Lower leg skin (tissue), 4 donors: ENCODE data around the gene FMNL2. TPM values are rescaled to one million over a fixed set of nuclear protein-coding genes. Genes with fewer than 3 reads are reported as not detected.

Source experiments
- DNase-seq, 2 donors: peaks; one replicate each; pipeline ENCODE4 v3.0.0-alpha.2; 2019; ENCODE audit warnings: low spot score in 2 of 2
- H3K4me3 ChIP-seq: fragments of 200-600 bp; sonication (generic); 2 replicates; pipeline ENCODE4 v1.5.1; 2017; ENCODE audit warnings: mild to moderate bottlenecking, low read depth; ENCODE audit not compliant: poor library complexity, severe bottlenecking
- CTCF ChIP-seq, 3 donors: fragments of 450-650 bp; IDR thresholded peaks; one replicate each; pipeline ENCODE4 v1.5.1; 2016; ENCODE audit warnings: antibody characterized with exemption in 3 of 3, mild to moderate bottlenecking in 3 of 3, moderate library complexity in 2 of 3
- POLR2A ChIP-seq, 2 donors: fragments of 450-650 bp; IDR thresholded peaks; one replicate each; pipeline ENCODE4 v1.6.1; 2016 to 2017; ENCODE audit warnings: antibody characterized with exemption in 2 of 2, mild to moderate bottlenecking in 1 of 2, moderate library complexity in 1 of 2
- WGBS, 2 donors: methylation state at CpG; one replicate each; pipeline ENCODE4 v1.1.5; 2018; 5-methylcytosine and 5-hydroxymethylcytosine counted together
- intact Hi-C: fragments of 100-400 bp; cut with DNase I; formaldehyde crosslinking; loops from one replicate; pipeline ENCODE4 v1.15.0; 2023; ENCODE audit warnings: low total_unique reads
- total RNA-seq, 4 donors: library from RNA; depleted of rRNA; stranded (reverse); fragments of >200 nt; gene quantifications; one replicate each; pipeline ENCODE4 v1.1.0, GENCODE V29; 2016

Gene FMNL2
- total RNA-seq, 4 donors from 2014 or later: 9.6 to 18.3 (median 12.9) TPM

- DNase-seq: no peak
- no peak overlapping the region for H3K4me3 ChIP-seq
- intact Hi-C loops: no loop called here
- TF ChIP-seq CTCF (IDR thresholded peaks at IDR 0.05) (no peak), POLR2A (IDR thresholded peaks at IDR 0.05) (no peak)
Measured at GRCh38 chr2:152475982-152476381, 141.0 kb downstream of the FMNL2 start.

DNA sequence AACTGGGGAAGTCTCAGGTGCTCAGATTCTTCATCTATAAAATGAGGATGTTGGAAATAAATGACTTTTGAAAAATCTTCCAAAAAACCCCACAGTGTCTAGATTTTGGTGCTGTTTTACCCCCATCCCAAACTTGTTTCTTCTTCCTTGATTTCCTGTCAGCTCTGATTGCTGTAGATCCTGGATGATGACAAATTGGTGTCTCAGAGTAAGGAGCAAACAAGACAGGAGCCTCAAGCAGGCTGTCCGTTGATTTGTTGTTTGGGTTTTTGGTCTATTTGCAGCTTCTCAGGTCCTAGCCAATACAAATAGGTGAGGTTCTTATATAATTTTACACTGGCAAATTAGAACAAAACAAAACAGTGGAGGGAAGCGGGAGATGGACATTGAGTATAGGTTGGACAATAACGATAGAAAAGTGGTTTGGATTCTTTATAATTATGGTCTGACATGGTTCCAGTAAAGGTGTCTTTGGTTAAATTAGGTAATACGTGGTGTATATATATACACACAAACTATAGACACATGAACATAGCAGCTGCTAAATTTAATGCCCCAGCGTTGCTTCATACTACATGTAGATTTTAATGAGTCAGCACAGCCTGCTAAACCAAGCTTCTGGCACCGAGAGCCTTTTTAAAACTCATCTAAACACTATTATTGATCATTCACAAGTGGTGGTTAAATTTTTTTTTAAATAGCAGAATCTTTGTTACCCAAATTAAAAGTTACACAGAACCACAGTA, 142.5 kb downstream of the FMNL2 start:
- DNase-seq: no peak
- no peak overlapping the region for H3K4me3 ChIP-seq
- intact Hi-C loops: no loop called here
- TF ChIP-seq CTCF (IDR thresholded peaks at IDR 0.05) (no peak), POLR2A (IDR thresholded peaks at IDR 0.05) (no peak)
- WGBS, 2 donors: 71 to 77% methylated on average over 6 of the region's 6 CpGs

- intact Hi-C loops: no loop called here
- no peak overlapping the region for H3K4me3 ChIP-seq
- peak in 1 of 2 donors; percentile 72 for DNase-seq
- WGBS, 2 donors: 84 to 91% methylated on average over 3 of the region's 3 CpGs
- no peak for TF ChIP-seq POLR2A (IDR thresholded peaks at IDR 0.05)
- no peak for TF ChIP-seq CTCF (IDR thresholded peaks at IDR 0.05)
Measured at GRCh38 chr2:152479282-152479681, 144.3 kb downstream of the FMNL2 start.

- TF ChIP-seq POLR2A (IDR thresholded peaks at IDR 0.05) (no peak), CTCF (IDR thresholded peaks at IDR 0.05) (no peak)
- 94 to 98% methylated on average over 4 of the region's 4 CpGs for WGBS, 2 donors
- intact Hi-C loops: no loop called here
- no peak overlapping the region for H3K4me3 ChIP-seq
- DNase-seq: no peak
Measured at GRCh38 chr2:152480821-152481399, 145.9 kb downstream of the FMNL2 start.

- DNase-seq: peak in 1 of 2 donors; percentile 6
- intact Hi-C loops: no loop called here
- H3K4me3 ChIP-seq: no peak overlapping the region
- TF ChIP-seq CTCF (IDR thresholded peaks at IDR 0.05) (no peak), POLR2A (IDR thresholded peaks at IDR 0.05) (no peak)
- 89 to 91% methylated on average over 5 of the region's 5 CpGs for WGBS, 2 donors
Measured at GRCh38 chr2:152481881-152482583, 147.1 kb downstream of the FMNL2 start.
